Measurements from ENCODE around the gene LRRC56.

LRRC56 gene

GRCh38 chr11:595400-595799 lies 58.1 kb downstream of the LRRC56 start:
- no peak for TF ChIP-seq CTCF (IDR thresholded peaks at IDR 0.05; ENCODE audit: extremely low read depth, insufficient read depth, missing control alignments)
- DNase-seq (ENCODE audit: low spot score) = no peak
- in situ Hi-C loops (cut with MboI; ENCODE audit: low pct_unique_long_range_greater_than_20kb, low sequenced_read_pairs, unreplicated experiment) = no loop called here

DNA sequence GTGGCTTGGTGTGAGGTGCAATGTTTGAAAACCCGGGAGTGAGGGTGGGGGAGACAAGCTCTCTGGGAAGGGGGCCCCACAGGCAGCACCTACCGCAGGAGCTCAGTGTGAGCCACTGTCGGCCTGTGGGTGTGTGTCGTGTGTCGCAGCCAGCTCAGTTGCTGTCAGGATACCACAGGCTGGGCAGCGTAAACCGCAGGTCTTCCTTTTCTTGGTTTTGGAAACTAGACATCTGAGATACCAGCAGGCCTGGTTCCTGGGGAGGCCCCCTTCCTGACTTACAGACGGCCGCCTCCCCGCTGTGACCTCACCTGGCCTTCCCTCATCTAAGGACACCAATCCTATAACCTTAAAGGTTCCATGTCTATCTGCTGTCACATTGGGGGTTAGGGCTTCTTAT lies 59.0 kb downstream of the LRRC56 start:
- TF ChIP-seq CTCF (IDR thresholded peaks at IDR 0.05; ENCODE audit: extremely low read depth, insufficient read depth, missing control alignments) = no peak
- in situ Hi-C loops (cut with MboI; ENCODE audit: low pct_unique_long_range_greater_than_20kb, low sequenced_read_pairs, unreplicated experiment) = no loop called here
- no peak for DNase-seq (ENCODE audit: low spot score)

GRCh38 chr11:597166-597725 lies 59.9 kb downstream of the LRRC56 start:
- no peak for DNase-seq (ENCODE audit: low spot score)
- peak; percentile 41 for TF ChIP-seq CTCF (IDR thresholded peaks at IDR 0.05; ENCODE audit: extremely low read depth, insufficient read depth, missing control alignments)
- in situ Hi-C loops (cut with MboI; ENCODE audit: low pct_unique_long_range_greater_than_20kb, low sequenced_read_pairs, unreplicated experiment) = no loop called here

DNA sequence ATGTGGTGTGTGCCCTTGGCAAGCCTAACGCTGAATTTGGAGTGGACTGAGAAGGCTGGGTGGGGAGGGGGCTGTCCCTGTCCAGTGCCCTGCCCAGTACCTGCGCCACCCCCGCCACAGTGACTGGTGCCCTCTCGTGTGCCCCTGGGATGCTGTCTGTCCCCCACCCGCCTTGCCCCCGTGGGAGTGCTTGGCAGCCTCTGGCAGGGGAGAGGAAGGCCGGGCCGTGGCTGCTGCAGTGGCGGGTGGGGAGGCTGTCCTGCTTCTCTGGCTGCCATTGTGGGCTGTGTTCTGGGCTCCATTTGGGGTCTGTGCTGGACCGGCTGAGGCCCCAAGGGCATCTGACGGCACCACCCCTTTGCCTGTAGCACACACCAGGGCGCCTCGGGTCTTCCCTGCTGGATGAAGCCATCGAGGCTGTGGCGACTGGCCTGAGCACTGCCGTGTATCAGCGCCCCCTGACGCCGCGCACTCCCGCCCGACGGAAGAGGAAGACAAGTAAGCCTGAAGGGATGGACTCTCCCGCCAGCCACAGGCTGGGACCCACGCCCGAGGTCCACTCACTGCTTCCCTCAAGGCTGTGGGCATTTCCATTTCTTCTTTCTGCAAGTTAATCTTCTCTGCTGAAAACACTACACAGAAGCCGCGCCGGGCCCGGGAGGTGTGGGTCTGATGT lies 60.8 kb downstream of the LRRC56 start:
- in situ Hi-C loops (cut with MboI; ENCODE audit: low pct_unique_long_range_greater_than_20kb, low sequenced_read_pairs, unreplicated experiment) = no loop called here
- TF ChIP-seq CTCF (IDR thresholded peaks at IDR 0.05; ENCODE audit: extremely low read depth, insufficient read depth, missing control alignments) = no peak
- DNase-seq (ENCODE audit: low spot score) = no peak

DNA sequence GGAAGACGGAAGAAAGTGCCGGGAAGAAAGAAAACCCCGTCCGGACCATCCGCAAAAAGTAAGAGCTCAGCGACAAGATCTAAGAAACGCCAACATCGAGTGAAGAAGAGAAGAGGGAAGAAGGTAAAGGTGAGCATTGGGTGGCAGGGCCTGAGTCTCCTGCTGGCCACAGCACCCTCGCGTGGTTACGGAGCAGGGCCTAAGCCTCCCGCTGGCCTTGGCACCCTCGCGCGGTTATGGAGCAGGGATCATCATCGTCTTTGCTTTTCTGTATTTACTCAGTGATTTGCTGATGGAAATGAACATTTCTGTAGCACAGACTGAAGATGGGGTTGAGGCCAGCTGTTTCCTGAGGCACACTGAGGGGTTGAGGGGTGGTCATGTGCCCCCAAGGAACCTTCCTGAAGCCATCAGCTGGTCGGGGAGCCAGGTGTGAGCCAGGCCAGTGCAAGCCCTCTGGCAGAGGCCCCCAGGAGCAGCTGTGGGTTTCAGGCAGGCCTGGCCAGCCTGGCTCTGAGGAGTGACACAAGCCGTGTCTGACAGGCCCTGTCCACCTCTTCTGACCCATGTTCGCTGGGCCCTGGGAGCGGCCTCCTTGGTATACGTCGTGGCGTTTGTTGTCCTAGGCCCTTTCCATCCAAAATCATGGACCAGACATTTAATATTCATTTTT lies 64.4 kb downstream of the LRRC56 start:
- in situ Hi-C loops (cut with MboI; ENCODE audit: low pct_unique_long_range_greater_than_20kb, low sequenced_read_pairs, unreplicated experiment) = no loop called here
- no peak for DNase-seq (ENCODE audit: low spot score)
- TF ChIP-seq CTCF (IDR thresholded peaks at IDR 0.05; ENCODE audit: extremely low read depth, insufficient read depth, missing control alignments) = no peak

GRCh38 chr11:603154-603553 lies 65.8 kb downstream of the LRRC56 start:
- in situ Hi-C loops (cut with MboI; ENCODE audit: low pct_unique_long_range_greater_than_20kb, low sequenced_read_pairs, unreplicated experiment) = no loop called here
- TF ChIP-seq CTCF (IDR thresholded peaks at IDR 0.05; ENCODE audit: extremely low read depth, insufficient read depth, missing control alignments) = no peak

More at GRCh38 chr11:603154-603553, 65.8 kb downstream of the LRRC56 start:
- DNase-seq (ENCODE audit: low spot score) = no peak
